ENCODE data around the gene COX7C.

DNA sequence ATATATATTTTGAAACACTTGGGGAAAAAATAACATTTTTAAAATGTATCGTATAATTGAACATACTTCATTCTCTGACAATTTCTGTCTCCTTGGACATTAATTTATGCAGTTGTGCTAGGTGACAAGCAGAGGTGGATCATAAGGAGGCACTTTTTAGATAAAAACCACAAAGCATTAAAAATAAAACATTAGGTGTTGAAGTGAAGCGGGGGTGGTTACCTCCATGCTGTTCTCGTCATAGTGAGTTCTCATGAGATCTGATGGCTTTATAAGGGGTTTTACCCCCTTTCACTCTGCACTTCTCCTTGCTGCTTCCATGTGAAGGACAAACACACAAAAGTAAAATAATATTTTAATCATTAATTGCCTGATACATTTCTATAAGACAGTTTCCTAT lies 11.9 kb upstream of the COX7C start:
- TF ChIP-seq, protein P1, sequence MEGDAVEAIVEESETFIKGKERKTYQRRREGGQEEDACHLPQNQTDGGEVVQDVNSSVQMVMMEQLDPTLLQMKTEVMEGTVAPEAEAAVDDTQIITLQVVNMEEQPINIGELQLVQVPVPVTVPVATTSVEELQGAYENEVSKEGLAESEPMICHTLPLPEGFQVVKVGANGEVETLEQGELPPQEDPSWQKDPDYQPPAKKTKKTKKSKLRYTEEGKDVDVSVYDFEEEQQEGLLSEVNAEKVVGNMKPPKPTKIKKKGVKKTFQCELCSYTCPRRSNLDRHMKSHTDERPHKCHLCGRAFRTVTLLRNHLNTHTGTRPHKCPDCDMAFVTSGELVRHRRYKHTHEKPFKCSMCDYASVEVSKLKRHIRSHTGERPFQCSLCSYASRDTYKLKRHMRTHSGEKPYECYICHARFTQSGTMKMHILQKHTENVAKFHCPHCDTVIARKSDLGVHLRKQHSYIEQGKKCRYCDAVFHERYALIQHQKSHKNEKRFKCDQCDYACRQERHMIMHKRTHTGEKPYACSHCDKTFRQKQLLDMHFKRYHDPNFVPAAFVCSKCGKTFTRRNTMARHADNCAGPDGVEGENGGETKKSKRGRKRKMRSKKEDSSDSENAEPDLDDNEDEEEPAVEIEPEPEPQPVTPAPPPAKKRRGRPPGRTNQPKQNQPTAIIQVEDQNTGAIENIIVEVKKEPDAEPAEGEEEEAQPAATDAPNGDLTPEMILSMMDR (IDR thresholded peaks at IDR 0.05; ENCODE audit: borderline replicate concordance, extremely low read depth, low read length, poor library complexity, severe bottlenecking), result no peak
- no peak for TF ChIP-seq EZH2 (IDR thresholded peaks at IDR 0.05; ENCODE audit: borderline replicate concordance, low read depth, low read length, severe bottlenecking)
